Measurements from ENCODE around the gene CDC42EP1.

DNA sequence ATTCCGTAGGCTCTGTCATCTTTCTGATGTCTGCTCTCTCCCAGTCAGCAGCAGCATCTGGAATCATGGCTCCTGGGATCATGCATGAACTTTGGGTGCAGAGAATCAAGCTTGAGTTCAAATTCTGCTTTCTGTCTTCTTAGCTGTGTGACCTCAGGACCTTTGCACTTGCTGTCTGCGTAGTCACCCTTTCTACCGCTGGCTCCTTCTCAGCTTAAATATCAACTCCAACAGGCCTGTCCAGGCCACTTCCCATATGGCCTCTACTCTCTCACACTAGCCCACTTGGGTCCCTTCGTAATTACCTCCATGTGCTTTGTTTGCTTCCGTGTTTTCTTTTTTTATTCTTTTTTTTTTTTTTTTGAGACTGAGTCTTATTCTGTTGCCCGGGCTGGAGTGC lies 43.8 kb downstream of the CDC42EP1 start:
- TF ChIP-seq POLR2A (IDR thresholded peaks at IDR 0.05; ENCODE audit: low read length) (no peak), GATA1 (IDR thresholded peaks at IDR 0.05; ENCODE audit: low read depth, low read length) (no peak)

Data from erythroblast (primary cell).